ENCODE data around the gene MAP2K4.
"Not testable (repeated sequence)": the region's sequence is repeated elsewhere in the genome, so short reads cannot be mapped to it uniquely, and the experiment has no call there.

MAP2K4 gene

DNA sequence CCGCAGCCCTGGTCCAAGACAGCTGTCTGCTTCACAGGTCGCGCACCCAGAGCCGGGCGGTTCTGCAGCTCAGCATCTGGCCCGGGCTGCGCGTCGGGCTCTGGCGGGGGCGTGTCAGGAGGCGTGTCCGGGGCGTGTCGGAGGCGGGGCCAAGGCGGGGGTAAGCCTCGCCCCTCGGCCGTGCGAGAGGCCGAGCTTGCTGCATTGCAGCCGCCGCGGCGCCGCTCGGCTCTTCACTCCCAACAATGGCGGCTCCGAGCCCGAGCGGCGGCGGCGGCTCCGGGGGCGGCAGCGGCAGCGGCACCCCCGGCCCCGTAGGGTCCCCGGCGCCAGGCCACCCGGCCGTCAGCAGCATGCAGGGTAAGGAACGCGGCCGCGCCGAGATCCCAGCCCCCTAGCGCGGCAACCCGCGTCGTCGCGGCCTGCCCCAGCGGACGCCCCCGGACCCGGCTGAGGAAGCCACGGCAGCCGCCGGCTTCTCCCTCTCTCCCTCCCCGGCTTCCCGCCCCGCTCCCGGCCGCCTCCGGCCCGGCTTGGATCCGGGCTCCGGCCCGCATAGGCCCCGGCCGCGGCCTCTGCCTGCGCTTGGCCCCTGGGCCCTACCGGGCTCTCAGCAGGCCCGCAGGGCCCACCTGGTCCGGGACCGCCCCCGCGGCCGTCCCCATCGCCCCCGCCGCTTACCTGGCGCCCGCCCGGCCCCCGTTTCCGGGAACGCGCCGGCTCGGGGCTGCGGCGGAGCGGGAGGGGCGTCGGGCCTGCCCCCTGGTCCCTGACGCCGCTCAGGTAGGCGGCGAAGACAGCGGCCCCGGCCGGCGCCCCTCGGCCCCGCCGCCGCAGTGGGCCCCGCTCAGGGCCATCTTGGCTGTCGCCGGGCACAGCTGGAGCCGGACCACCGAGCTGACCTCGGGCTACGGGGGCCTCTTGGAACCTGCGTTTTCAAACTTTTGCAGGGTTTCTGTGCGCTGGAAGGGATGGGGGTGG, at the start of gene MAP2K4:
TSS of gene MAP2K4 (plus strand) at position 236 of the 981 bp plus-strand sequence. CDS start at position 246, 10 bp downstream.
- peak; percentile 93 for DNase-seq

GRCh38 chr17:11972741-11973140, 47.9 kb upstream of the MAP2K4 start:
- not testable (repeated sequence) for DNase-seq

DNA sequence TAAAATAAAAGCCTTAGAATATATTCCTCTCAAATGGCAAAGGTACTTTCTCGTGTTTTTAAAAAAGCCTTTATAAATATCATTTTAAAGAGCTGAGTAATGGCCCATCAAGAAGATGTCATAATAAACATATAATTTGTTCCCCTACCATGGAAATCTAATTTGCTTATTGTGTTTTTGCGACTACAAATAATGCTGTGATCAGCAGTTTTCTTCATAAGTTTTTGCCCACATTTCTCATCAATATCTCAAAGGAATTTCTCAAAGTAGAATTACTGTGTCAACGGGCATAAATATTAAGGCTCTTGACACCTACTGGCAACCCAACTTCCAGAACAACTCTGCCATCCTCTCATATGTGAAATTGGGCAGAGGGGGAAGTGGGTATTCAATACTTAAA, 40.9 kb upstream of the MAP2K4 start:
- no peak for DNase-seq

GRCh38 chr17:11980813-11981212, 39.9 kb upstream of the MAP2K4 start:
- DNase-seq, result peak; percentile 17

- peak; percentile 66 for DNase-seq
Measured at GRCh38 chr17:11981862-11982261, 38.8 kb upstream of the MAP2K4 start.

DNA sequence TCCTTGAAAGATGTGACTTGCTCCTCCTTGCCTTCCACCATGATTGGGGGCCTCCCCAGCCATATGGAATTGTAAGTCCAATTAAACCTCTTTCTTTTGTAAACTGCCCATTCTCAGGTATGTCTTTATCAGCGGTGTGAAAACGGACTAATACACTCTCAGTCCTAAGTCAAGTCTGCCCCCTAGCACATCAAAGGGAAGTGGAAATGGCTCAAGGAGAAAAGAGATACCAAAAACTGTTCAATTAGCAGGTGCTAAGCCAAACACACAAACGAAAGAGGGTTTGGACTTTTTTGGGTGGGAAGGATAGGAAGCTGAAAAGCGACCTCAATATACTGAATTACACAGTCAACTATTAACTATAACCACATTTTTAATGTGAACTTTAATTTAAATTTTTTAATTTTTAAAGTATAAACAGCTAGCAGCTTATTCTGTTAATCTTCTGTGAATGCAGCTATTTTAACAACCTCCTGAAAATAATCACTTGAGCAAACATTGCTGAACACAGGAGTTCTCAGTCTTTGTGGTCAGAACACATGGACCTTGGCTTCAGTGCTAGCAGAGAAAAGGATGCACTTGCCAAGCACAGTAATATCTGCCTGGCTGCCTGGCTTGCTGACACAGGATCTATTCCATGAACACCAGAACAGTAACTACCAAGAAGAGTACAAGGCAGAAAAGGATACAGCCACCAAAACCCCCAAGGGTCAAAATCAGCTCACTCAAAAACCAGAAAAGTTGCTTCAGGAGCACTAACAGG, 34.3 kb upstream of the MAP2K4 start:
- no peak for DNase-seq

DNA sequence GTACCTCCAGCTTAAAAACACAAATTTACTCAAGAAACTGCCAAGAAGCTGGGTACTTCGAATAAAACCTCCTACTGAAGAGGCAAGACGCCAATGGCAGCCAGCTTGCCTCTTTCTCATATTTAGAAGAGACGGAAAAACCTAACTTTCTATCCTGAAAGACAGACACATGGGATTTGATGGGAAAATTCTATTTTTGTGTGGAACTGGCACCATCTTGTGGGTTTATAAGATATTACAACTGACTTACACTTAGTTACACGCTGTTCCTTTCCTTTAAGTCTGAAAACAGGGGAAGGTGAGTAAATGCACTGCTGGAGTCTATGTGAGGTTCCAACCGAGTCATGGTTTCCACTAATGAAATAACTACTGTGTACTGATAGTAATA, 33.7 kb upstream of the MAP2K4 start:
- DNase-seq, result peak; percentile 69

- DNase-seq, result no peak
Measured at GRCh38 chr17:11990363-11990983, 30.2 kb upstream of the MAP2K4 start.

- DNase-seq, result no peak
Measured at GRCh38 chr17:11991461-11991860, 29.2 kb upstream of the MAP2K4 start.

GRCh38 chr17:11996722-11997146, 23.9 kb upstream of the MAP2K4 start:
- DNase-seq, result peak; percentile 79

DNA sequence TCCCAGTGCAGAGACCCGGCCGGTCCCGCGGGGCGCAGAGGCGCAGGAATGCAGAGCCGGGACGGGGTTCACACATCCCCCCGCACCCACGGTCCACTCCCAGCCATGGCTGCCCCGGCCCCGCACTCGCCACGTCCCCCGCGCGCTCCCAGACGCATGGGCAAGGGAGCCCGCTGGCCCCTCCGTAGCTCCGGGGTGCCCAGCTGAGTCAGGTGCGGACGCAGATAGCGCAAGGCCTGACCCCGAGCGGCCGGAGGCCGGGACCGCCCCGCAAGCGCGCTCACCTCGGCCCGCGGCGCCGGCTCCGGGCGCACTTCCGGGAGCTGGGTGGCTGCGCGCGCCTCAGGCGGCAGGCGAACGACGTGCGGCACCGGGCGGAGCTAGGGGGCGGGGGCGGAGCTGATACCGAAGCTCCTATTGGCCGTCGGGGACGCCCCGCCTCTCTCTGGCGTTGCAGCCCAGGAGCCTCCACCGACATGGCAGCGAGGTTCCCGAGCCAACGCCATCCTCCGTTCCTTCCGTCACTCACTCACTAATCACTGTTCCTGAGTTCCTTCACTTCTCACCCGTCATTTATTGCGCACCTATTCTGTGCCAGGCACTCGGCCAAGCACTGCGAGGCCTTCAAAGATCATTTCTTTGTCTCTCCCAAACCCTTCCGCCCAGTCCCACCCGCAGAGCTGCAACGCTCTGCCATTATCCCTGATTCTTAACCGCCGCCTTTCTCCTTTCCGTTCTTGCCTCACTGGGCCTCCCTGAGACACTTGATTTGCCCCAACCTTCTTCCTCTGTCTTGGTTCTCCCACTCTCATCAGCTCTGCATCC, 23.3 kb upstream of the MAP2K4 start, which contains the start of gene ZNF18:
TSS of gene ZNF18 (minus strand) at position 329 of the 825 bp plus-strand sequence. CDS start 4,646 bp downstream, outside the sequence.
- DNase-seq, result peak; percentile 98

DNA sequence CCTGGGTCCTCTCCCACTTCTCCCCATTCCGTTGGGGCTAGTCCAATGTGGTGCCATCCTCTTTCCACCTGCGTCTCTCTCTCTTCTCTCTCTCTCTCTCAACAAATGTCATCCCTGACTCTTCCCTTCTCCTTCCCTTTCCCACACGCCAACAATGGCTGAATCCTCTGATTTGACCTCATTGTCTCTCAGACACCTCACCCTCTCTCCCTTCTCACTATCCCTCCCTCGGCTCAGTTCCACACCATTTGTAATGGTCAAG, 22.8 kb upstream of the MAP2K4 start:
- DNase-seq, result no peak

- no peak for DNase-seq
Measured at GRCh38 chr17:11999696-12000095, 21.0 kb upstream of the MAP2K4 start.

DNA sequence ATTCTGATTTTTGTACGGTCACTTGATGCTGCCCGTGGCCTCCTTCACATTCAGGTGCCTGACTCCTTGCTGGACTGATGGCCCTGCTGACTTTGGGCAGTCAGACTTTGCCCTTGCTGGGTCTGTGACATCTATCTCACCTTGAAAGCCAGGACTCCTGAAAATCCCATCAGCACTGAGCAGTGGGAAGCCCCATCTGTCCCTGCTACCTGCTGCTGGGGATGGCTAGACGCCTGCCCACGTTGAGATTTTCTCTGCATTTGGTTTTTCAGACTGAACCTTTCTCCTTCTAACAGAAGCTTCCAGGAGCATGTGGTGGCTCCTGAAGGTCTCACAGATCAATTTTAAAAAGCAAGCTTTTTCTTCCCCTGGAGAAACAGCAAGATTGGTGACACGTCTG, 13.2 kb upstream of the MAP2K4 start:
- peak; percentile 56 for DNase-seq

DNA sequence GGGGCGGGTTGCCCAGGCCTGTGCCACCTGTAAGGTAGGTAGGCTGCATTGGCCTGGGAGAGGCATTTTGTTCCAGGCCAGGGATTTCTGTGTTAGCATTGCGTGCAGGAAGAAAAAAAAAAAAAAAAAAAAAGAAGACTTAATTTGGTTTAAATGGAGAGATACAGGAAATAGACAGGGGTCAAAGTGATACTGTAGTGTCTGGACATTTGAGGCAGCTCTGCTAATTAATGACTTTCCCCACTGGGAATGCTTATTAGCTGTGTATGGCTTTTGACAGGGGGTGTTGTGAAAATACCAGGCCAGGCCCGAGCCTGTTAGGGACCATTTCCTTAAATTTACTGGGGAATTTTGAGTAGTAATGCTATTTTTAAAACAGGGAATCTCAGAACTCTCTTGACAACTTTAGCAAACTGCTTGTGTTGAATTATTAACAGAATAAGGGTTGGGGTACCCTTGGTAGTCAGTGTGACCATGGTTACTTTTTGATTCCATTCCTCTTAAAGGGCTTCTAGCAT, 1.0 kb downstream of the MAP2K4 start:
- peak; percentile 30 for DNase-seq

- DNase-seq, result peak; percentile 20
Measured at GRCh38 chr17:12022310-12022709, 1.6 kb downstream of the MAP2K4 start.

GRCh38 chr17:12024327-12024726, 3.6 kb downstream of the MAP2K4 start:
- DNase-seq, result no peak

DNA sequence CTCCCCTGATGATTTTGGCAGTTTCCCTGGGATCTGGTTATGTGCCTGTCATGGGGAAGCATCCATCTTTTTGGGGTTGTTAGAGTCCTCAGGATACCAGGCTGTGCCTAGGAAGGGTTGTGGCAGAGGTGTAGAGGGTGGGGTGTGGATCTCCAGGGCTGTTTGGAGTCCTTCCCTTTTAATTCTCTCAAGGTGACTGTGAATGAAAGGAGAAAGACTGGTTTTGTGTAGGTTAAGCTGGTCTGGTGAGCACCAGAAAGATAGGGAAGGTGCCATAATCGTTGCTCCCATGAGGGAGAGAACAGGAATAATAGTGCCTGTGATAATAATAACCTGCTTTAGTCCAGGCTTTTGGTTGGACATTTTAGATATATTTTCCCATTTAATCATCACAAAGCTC, 7.0 kb downstream of the MAP2K4 start:
- no peak for DNase-seq

- no peak for DNase-seq
Measured at GRCh38 chr17:12028611-12029010, 7.9 kb downstream of the MAP2K4 start.

GRCh38 chr17:12034538-12034937, 13.9 kb downstream of the MAP2K4 start:
- DNase-seq, result no peak

DNA sequence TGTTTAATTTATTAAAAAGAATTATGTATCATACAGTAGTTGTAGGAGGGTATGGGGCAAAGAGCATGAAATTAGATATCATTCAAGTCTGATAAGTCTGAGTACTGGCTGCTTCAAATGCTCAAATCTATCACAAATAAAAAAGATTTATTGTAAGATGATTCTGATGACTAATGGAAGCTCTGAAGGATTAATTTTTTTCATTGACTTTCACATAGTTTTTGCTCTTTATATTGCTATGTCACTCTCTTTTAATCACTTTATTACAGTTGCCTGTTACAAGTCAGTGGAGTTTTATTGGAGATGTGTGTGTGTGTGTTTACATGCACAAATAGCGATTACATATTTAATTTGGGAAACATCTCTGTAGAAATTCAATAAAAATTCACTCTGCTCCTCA, 15.0 kb downstream of the MAP2K4 start:
- no peak for DNase-seq

GRCh38 chr17:12037970-12038369, 17.3 kb downstream of the MAP2K4 start:
- no peak for DNase-seq
